ENCODE data around the gene GRPEL2.

The GRPEL2 gene

DNA sequence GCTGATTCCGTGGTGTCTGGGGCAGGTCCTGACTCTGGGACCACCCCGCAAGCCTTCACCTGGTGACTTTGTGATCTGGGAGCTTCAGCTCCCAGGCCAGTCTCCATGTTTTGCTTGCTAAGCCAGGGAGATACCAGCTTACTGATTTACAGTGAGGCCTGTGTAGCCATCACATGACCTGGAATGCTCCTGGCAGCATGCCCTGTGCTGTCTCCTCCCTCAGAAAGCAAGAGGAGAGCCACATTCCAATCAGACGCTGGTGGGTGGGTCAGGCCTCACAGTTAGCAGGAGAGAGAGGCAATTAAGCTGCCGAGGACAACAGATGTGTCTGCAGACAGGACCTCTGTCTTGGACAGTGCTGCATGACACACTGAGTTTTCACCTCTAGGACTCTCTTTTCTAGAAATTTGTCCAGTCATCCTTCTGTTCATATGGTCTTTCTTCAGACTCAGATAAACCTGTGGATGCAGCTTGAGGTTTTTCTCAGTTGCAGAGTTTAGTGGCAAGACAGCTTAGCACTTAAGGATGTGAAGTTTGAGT is 24.4 kb upstream of the GRPEL2 start:
- DNase-seq = peak; percentile 61

- no peak for DNase-seq
These were observed 22.8 kb upstream of the GRPEL2 start for GRCh38 chr5:149322518-149322917.

- no peak for DNase-seq
These were observed 22.1 kb upstream of the GRPEL2 start for GRCh38 chr5:149323210-149323609.

DNA sequence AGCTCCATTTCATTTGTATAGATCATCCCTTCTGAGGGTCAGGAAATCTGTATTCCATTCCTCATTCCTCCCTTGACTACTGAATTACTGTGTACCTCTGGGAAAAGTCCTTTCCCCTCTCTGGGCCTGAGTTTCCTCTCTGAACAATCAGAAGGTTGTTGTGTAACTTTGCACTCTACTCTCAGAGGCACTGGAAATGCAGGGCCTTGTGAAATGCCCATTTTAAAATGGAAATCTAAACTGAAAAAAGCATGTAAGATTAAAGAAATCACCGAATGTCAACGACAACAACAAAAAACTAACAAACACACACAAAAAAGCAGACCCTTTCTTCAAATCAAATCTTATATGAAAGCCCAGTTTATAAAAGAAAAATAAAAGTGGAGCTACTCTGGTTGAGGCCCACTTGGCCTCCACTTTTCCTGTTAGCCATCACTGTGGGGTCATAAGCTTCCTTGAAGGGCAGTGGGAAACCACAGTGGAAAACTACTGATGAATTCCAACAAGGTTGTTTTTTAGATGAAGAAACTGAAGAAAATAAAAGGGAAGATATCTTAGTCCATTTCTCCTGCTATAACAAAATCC is 21.6 kb upstream of the GRPEL2 start:
- DNase-seq = no peak

GRCh38 chr5:149324641-149325040 is 20.7 kb upstream of the GRPEL2 start:
- DNase-seq = no peak

DNA sequence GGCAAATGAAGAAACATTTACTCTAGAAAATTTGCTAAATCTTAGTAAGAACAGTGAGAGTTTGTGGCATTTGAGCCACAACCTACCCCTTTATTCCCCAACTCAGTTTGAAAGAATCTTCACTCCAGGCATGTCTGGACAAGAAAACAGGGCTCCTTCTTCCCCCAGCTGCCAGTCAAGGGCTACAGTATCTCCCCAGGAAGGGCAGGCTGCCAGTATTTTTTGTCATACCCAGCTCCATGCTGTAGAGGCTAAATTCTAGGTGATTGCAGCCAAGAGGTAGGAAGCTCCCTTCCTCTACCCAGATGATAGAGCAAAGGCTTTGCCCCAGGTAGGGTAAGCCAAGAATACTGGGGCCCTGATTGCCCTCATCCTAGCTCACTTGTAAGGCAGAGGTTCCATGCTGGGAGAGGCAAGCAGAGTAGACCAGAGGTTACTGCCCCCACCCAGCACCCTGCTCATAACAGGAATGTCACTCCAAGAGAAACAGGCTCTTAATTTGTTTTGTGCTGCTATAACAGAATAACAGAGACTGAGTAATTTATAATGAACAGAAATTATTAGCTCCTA is 20.0 kb upstream of the GRPEL2 start:
- no peak for DNase-seq

GRCh38 chr5:149325894-149326293 is 19.4 kb upstream of the GRPEL2 start:
- DNase-seq = no peak

DNA sequence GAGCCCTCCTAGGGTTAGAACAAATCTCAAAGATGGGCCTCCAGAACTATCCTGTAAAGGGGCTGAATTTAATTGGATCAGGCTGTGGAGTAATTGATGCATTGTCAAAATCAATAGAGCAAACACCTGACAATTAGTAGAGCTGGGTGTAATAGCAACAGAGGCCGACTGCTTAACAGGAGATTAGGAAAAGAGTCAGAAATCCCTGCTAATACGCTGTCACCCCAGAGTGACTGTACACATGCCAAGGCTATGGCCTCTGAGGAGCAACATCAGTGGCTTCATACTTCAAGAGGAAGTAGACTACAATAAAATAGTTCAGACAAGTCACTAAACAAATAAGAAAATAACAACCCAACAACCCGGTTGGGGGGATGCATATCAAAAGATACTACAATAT is 18.7 kb upstream of the GRPEL2 start:
- no peak for DNase-seq

DNA sequence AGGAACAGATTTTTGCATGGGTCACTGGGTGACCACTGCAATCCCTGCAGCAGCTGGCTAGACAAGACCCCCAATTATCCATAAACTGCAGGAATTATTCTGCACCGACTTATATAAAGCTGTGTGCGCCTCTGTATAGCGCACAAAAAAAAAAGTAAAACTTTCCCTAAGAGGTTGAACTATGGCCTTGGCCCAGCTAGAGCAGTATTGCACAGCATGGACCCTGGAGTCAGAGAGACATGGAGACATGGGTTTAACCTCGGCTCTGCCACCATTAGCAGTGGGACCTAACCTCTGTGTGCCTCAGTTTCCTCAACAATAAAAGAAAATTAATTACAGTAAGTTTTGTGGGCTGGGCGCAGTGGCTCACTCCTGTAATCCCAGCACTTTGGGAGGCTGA is 17.1 kb upstream of the GRPEL2 start:
- no peak for DNase-seq

DNA sequence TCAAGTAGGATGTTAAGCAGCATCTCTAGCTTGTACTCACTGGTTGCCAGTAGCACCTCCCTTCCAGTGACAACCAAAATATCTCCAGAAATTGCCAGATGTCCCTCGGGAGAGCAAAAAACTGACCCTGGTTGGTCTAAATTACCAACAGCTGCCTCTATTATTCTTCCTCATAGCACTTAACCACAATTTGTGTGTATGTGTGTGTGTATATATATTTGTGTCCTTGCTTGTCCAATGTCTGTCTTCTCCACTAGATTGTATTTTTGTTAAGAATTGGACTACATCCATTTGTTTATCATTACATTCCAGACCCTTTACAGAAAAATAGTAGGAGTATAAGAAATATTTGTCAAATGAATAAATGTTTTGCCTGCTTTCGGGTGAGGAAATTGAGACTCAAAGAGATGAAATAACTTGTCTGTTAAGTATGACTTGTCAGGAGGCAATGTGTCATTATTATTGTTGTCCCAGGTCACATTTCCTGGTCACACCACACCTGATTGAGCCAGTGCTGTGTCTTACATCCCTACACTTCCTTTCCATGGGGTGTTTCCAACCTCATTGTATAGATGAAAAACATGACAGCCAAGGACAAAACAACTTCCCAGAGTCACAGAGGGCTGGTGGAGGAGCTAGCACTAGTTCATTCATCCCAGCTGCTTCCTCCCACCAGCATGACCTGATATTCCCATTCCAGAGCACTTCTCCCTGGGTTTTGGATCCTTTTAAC is 11.4 kb upstream of the GRPEL2 start:
- DNase-seq = no peak

DNA sequence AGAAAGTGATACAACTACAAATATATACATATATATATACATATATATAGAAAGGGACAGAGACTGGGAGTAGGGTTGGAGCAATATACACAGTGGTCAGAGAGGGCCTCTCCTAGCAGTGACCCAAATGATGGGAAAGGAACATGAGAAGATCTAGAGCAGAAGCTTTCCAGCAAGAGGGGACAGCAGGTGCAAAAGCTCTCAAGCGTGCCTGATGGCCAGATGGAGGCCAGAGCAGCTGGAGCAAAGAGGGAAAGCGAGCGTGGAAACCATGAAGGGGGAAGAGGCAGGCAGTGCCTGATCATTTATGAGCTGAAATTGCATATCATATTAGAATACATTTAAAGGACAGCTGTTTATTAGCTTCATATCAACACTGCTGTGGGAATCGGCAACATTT is 7.6 kb upstream of the GRPEL2 start:
- DNase-seq = peak; percentile 75

GRCh38 chr5:149338364-149338763 is 6.9 kb upstream of the GRPEL2 start:
- DNase-seq = no peak

DNA sequence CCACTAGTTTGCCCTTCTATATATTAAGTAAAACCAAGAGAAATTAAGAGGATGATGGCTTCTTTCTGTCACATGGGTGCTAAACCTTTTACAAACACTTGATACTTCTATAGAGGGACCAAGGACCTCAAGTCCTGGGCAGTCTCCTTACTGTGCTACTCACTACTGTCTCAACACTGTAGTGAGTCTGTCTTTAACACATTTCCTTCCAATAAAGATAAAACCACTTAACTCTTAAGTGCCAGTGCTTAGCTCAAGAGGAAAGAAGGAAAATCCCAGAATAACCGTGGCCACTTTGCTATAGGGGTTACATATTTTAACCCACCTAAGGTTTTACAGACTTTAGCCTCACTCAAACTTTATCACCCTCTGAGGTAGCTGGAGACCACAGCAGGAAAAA is 4.4 kb upstream of the GRPEL2 start:
- no peak for DNase-seq

DNA sequence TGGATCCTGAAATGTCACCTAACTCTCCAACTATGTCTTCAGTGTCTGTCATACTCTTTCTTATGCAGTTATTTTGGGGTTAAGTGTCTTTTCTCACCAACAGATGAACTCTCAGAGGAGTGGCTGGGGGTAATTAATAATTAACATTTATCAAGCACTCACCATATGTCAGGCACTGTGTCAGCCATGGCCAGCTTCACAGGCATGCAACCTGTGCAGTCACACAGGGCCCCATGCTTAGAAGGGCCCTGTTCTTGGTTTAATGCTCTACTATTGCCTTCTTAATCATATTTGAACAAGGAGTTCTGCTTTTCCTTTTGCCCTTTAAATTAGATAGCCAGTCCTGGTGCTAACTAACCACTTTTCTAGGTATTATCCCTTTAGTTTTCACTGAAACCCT is 3.4 kb upstream of the GRPEL2 start:
- DNase-seq = no peak

- DNase-seq = no peak
These were observed 1.1 kb upstream of the GRPEL2 start for GRCh38 chr5:149344151-149344550.

- DNase-seq = no peak
These were observed 558 bp downstream of the GRPEL2 start for GRCh38 chr5:149345892-149346222.

DNA sequence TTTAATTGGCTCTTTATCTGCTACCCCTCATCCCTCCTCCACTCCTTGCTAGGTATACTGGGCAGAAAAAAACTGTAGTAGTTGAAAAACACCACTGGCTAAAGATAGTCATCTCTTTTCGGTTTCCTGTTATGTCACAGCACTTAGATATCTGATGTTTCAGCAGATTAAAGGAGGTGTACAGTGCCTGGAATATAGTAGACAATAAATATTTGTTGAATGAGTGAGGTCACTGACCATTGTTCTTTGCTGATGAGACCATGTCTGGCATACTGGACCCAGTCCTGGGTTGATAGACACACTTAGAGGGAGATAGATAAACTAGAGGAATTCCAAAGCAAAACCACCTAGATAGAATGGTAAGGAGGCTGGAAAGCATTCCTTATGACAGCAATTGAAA is 3.2 kb downstream of the GRPEL2 start:
- DNase-seq = no peak

GRCh38 chr5:149349382-149349781 is 4.1 kb downstream of the GRPEL2 start:
- DNase-seq = no peak

DNA sequence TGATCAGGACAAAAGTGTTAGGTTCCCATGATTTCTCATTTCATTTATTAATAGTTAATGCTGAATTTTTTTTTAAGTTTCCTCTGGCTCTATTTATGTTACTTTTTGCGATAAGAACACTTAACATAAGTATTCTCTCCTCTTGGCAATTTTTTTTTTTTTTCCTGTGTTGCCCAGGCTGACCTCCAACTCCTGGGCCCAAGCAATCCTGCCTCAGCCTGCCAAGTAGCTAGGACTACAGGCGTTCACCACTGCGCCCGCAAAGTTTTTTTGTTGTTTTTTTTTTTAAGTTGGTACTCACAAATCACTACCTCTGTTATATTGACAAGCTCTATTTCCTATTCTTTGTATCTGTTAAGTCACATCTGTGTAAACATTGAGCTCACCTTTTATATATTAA is 6.9 kb downstream of the GRPEL2 start:
- no peak for DNase-seq

- DNase-seq = no peak
These were observed 8.6 kb downstream of the GRPEL2 start for GRCh38 chr5:149353911-149354310.

GRCh38 chr5:149355688-149356087 is 10.4 kb downstream of the GRPEL2 start:
- no peak for DNase-seq

GRCh38 chr5:149356391-149356790 is 11.1 kb downstream of the GRPEL2 start:
- DNase-seq = no peak

GRCh38 chr5:149357370-149358293 is 12.3 kb downstream of the GRPEL2 start, which contains the start of gene PCYOX1L:
Gene PCYOX1L (plus strand): TSS chr5:149358046. CDS start chr5:149358069, 23 bp downstream.
- DNase-seq = peak; percentile 96
